ENCODE results near the gene S100G.

- TF ChIP-seq POLR2AphosphoS5 (IDR thresholded peaks at IDR 0.05), result no peak
- TF ChIP-seq CTCF (IDR thresholded peaks at IDR 0.05), result no peak
Measured at GRCh38 chrX:16633754-16634153, 16.2 kb upstream of the S100G start.

Data from prostate gland (tissue), 2 donors.